ENCODE results near the gene EDRF1.

Gene EDRF1

DNA sequence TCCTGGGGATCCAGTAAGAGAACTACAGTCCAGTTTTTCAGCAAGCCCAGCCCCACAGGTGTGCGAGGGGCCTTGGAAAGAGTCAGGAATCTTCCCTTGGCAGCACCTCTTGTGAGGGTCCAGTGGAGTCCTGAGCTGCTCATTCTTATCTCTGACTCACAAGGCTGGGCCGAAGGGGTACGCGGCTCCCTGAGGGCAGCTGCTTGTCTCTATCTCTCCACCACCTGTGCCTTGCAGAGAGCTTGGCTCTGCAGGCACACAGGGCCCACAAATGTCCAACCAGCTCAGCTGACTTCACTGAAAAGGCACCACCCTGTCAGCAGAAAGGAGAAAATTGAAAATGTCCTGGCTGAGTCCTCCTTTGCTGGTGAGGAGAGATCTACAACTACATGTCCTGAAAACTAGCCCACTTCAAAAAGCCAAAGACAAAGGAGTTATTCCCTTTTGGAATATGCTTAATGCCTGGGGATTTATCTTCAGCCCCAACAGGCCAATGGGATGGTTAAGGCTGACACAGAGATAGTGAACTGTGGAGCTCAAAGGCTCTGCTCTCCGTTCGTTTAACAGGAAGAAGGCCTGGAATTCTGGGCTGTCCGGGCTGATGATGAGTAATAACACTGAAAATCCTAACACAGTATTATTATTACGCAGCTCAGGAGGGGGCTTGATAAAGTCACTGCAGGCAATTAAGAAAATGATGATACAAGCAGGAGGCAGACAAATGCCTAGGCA is 80.1 kb downstream of the EDRF1 start:
- H3K4me1 ChIP-seq (ENCODE audit: control insufficient read depth, insufficient read depth, low read length, poor library complexity, severe bottlenecking) = no peaks in the 10 kb centered on the region
- H3K27ac ChIP-seq (ENCODE audit: insufficient read depth, low read length, poor library complexity, severe bottlenecking) = no peak overlapping the region
- H3K27me3 ChIP-seq (replicated peaks; ENCODE audit: control insufficient read depth, insufficient read depth, low read length, poor library complexity, severe bottlenecking) = no peaks in the 10 kb centered on the region
- no peak overlapping the region for H3K4me3 ChIP-seq (ENCODE audit: insufficient read depth, low read depth, low read length, poor library complexity, severe bottlenecking)
- no peak for DNase-seq
- H3K9me3 ChIP-seq (ENCODE audit: control insufficient read depth, low read length) = no peaks in the 10 kb centered on the region
- H3K36me3 ChIP-seq (ENCODE audit: control insufficient read depth, insufficient read depth, low read length) = peaks cover 28% of the 10 kb centered on the region

DNA sequence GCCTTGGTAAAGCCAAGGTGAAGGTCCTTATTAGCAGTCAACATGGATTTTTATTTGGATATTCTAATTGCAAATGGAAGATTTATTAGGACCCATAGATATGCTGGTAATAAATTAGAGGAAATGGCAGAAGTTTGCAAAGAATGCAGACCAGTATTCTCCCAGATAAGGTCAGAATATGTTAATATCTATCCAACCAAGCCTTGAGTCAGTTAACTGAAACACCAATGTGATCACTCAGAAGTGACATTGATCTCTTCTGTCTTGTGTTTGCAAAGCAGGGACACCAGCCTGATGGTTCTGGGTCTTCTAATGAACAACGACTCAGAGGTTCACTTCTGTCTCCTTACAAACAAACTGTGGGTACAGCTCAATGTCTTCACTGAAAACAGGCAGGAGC is 82.1 kb downstream of the EDRF1 start:
- Histone ChIP-seq H3K36me3 (ENCODE audit: control insufficient read depth, insufficient read depth, low read length) (peaks cover 27% of the 10 kb centered on the region), H3K27ac (ENCODE audit: insufficient read depth, low read length, poor library complexity, severe bottlenecking) (no peak overlapping the region), H3K9me3 (ENCODE audit: control insufficient read depth, low read length) (no peaks in the 10 kb centered on the region), H3K4me1 (ENCODE audit: control insufficient read depth, insufficient read depth, low read length, poor library complexity, severe bottlenecking) (no peaks in the 10 kb centered on the region), H3K27me3 (replicated peaks; ENCODE audit: control insufficient read depth, insufficient read depth, low read length, poor library complexity, severe bottlenecking) (no peaks in the 10 kb centered on the region), H3K4me3 (ENCODE audit: insufficient read depth, low read depth, low read length, poor library complexity, severe bottlenecking) (no peak overlapping the region)
- no peak for DNase-seq

DNA sequence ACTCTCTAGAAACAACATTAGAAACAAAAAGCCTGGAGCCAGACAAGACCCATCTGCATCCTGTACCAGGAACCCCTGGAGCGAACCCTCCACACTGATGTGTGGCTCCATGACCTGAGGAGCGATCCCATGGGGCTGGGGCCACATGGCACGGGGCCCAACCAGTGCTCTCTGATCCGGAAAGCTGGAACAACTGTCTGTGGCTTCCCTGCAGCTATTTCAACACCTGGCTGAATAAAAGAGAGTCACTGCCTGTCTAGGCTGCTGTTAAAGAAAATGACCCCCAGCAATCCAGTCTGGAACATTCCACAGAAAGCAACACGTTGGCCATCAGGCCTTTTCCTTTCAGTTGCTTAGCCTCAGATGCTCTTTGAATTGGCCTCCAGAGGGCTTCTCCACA is 82.6 kb downstream of the EDRF1 start:
- Histone ChIP-seq H3K27ac (ENCODE audit: insufficient read depth, low read length, poor library complexity, severe bottlenecking) (no peak overlapping the region), H3K27me3 (replicated peaks; ENCODE audit: control insufficient read depth, insufficient read depth, low read length, poor library complexity, severe bottlenecking) (no peaks in the 10 kb centered on the region), H3K4me1 (ENCODE audit: control insufficient read depth, insufficient read depth, low read length, poor library complexity, severe bottlenecking) (no peaks in the 10 kb centered on the region), H3K4me3 (ENCODE audit: insufficient read depth, low read depth, low read length, poor library complexity, severe bottlenecking) (no peak overlapping the region), H3K36me3 (ENCODE audit: control insufficient read depth, insufficient read depth, low read length) (peaks cover 33% of the 10 kb centered on the region), H3K9me3 (ENCODE audit: control insufficient read depth, low read length) (no peaks in the 10 kb centered on the region)
- DNase-seq = no peak

DNA sequence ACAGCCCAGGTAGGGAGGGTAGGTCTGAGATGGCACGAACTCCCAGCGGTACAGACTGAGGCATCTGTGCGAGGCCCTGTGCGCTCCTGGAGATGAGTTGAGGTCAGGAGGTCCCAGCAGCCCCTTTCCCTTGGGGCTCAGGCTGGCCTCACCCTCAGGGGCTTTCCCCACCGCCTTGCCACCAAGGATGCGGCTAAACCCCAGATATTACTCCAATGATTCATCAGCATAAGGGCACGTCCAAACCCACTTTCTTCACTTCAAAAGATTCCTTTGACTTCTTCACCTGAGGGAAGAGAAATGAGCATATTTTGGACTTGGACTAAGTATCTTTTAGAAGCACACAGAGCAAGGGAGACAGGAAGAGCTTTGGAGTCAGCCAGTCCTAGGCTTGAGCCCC is 83.2 kb downstream of the EDRF1 start:
- Histone ChIP-seq H3K4me3 (ENCODE audit: insufficient read depth, low read depth, low read length, poor library complexity, severe bottlenecking) (no peak overlapping the region), H3K4me1 (ENCODE audit: control insufficient read depth, insufficient read depth, low read length, poor library complexity, severe bottlenecking) (no peaks in the 10 kb centered on the region), H3K27ac (ENCODE audit: insufficient read depth, low read length, poor library complexity, severe bottlenecking) (no peak overlapping the region), H3K9me3 (ENCODE audit: control insufficient read depth, low read length) (no peaks in the 10 kb centered on the region), H3K36me3 (ENCODE audit: control insufficient read depth, insufficient read depth, low read length) (peaks cover 29% of the 10 kb centered on the region), H3K27me3 (replicated peaks; ENCODE audit: control insufficient read depth, insufficient read depth, low read length, poor library complexity, severe bottlenecking) (no peaks in the 10 kb centered on the region)
- DNase-seq = no peak

DNA sequence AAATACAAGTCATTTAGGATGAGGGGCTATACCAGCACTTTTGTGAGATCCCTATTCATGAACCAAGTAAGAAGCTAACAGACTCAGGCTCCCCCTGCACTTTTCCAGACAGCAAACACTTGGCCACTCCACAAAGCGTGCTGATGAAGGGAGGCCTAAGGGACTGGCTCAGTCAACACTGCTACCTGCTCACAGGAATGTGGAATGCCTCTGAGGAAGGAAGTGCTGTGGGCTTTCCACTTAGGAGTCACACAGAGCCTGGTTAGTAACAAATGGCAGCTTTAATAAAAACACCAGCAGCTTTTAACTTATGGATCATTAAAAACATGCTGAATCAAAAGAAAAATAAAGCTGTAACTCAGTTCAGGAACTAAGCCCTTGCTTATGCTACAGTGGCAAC is 88.5 kb downstream of the EDRF1 start:
- H3K27ac ChIP-seq (ENCODE audit: insufficient read depth, low read length, poor library complexity, severe bottlenecking) = no peak overlapping the region
- no peak for DNase-seq
- no peak overlapping the region for H3K4me3 ChIP-seq (ENCODE audit: insufficient read depth, low read depth, low read length, poor library complexity, severe bottlenecking)
- H3K9me3 ChIP-seq (ENCODE audit: control insufficient read depth, low read length) = no peaks in the 10 kb centered on the region
- no peaks in the 10 kb centered on the region for H3K27me3 ChIP-seq (replicated peaks; ENCODE audit: control insufficient read depth, insufficient read depth, low read length, poor library complexity, severe bottlenecking)
- H3K4me1 ChIP-seq (ENCODE audit: control insufficient read depth, insufficient read depth, low read length, poor library complexity, severe bottlenecking) = no peaks in the 10 kb centered on the region
- H3K36me3 ChIP-seq (ENCODE audit: control insufficient read depth, insufficient read depth, low read length) = peaks cover 30% of the 10 kb centered on the region

DNA sequence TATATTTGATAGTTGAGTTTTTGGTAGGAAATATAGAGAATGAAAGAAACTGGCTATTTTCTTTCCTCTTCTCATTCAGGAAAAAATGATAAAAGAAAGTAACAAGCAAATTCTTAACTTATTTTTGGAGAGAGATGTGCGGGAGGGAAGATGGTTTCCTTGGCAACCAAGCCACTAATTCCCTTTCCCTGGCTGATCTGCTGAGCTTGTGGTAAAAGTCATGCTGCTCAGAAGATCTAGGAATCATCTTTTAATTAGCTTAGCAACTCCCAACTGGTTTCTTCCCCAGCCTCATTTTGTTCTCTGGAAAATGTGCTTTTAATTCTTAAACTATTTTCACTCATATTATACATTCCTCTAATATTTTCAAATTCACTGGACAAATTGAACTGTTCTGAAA is 91.7 kb downstream of the EDRF1 start:
- Histone ChIP-seq H3K4me3 (ENCODE audit: insufficient read depth, low read depth, low read length, poor library complexity, severe bottlenecking) (no peak overlapping the region), H3K4me1 (ENCODE audit: control insufficient read depth, insufficient read depth, low read length, poor library complexity, severe bottlenecking) (no peaks in the 10 kb centered on the region), H3K9me3 (ENCODE audit: control insufficient read depth, low read length) (no peaks in the 10 kb centered on the region), H3K27ac (ENCODE audit: insufficient read depth, low read length, poor library complexity, severe bottlenecking) (no peak overlapping the region), H3K27me3 (replicated peaks; ENCODE audit: control insufficient read depth, insufficient read depth, low read length, poor library complexity, severe bottlenecking) (no peaks in the 10 kb centered on the region), H3K36me3 (ENCODE audit: control insufficient read depth, insufficient read depth, low read length) (peaks cover 43% of the 10 kb centered on the region)
- DNase-seq = no peak

DNA sequence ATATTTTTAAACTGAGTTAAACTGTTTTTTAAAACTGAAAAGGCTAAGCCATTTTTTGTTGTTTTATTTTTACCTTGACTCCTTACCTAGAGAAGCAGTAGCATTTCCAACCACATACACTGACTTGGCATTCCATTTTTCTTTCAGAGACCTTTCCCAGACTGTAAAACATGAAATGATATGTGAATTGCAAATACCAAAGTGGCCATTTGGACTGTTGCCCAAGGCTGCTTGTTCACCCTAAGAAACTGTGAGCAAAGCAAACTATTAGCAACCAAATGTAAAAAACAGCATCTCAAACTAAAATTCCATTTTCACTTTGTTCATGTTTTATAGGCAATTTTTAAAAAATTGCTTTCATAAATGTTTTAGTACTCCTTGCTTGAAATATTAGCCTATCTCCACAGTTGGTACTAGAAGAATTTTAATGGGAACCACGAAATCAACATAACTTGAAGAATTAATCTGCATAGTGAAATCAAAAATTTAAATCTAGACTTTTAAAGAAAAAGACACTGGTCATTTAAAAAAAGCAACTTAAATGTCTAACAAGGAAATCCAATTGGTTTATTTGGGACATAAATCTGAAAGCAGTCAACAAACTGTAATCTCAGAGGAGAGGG is 92.7 kb downstream of the EDRF1 start:
- Histone ChIP-seq H3K27me3 (replicated peaks; ENCODE audit: control insufficient read depth, insufficient read depth, low read length, poor library complexity, severe bottlenecking) (no peaks in the 10 kb centered on the region), H3K4me3 (ENCODE audit: insufficient read depth, low read depth, low read length, poor library complexity, severe bottlenecking) (no peak overlapping the region), H3K27ac (ENCODE audit: insufficient read depth, low read length, poor library complexity, severe bottlenecking) (no peak overlapping the region), H3K9me3 (ENCODE audit: control insufficient read depth, low read length) (no peaks in the 10 kb centered on the region), H3K36me3 (ENCODE audit: control insufficient read depth, insufficient read depth, low read length) (peaks cover 33% of the 10 kb centered on the region), H3K4me1 (ENCODE audit: control insufficient read depth, insufficient read depth, low read length, poor library complexity, severe bottlenecking) (no peaks in the 10 kb centered on the region)
- DNase-seq = no peak
